Muscle of back (tissue), 11 donors: Measurements from ENCODE around the gene CHD2. TPM values are rescaled to one million over a fixed set of nuclear protein-coding genes. Genes with fewer than 3 reads are reported as not detected.
A peak's percentile ranks its signal among the peaks of the same experiment; 100 is the strongest.
"Not testable (repeated sequence)": the region's sequence is repeated elsewhere in the genome, so short reads cannot be mapped to it uniquely, and the experiment has no call there.

Experiments
- DNase-seq, 3 donors: peaks; one replicate each; pipeline versions ENCODE4 v3.0.0 to v3.0.0-alpha.2; 2013
- polyA plus RNA-seq, 10 donors: library from polyadenylated mRNA; unstranded; fragments of 120-200 nt; gene quantifications; one replicate each; pipeline ENCODE4 v1.2.1, GENCODE V29; 2013; ENCODE audit not compliant: insufficient read length in 10 of 10

CHD2 gene
- polyA plus RNA-seq, 10 donors: 46.2 to 78.9 (median 61.4) TPM

DNA sequence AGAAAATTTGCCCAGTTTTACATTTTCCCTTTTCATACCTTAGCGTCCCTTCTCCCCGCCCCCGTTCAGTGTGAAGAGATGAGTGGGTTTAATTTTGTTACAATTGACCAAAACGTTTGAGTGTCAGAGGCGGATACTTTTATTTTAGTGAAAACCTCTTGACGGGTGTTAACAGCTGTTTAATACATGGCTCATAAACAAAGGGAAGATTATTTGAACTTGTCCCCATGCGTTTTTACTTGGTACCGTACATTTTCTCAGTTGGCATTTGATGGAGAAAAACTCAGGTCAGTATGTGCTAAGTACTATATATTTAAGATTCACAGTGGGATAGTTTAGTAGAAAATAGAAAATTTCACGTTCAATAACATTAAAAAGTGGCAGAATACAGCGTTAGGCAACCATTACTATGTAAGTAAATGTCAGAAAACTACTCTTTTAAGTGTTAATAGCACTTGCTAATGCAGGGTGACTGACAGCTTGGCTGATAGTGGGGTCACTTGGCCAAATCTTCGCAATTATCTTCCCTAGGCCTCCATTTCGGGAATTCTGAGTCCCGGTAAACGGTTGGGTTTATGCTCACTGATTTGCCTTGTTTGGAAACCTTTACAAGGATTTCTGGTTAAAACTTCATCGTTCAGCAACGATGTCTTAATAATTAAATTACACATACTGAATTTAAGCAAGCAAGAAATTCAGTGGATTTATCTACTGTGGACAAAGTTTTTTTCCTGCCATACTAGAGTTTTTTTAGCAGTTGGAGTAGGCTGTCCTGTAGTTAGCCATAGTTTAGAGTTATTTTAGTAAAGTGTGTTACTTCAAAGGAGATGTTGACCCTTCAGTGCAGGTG is 4.8 kb downstream of the CHD2 start:
- peak in 1 of 3 donors; percentile 59 for DNase-seq

DNA sequence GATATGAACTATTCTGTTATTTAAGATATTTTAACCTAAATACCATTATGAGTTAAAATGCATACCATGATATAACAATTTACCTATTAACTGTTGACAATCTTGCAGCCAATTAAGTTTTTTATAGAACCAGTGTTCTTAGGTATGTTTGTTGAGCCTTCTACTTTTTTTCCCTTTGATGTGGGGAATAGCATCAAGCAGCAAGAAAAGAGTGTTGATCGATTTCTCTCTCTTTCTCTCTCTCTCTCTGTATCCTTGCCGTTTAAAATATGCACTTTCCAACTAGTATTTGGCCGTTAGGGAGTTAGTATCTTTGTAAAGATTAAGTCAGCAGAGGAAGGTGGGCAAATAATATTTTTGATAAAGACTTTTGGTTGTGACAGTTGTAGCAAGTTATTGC is 5.9 kb downstream of the CHD2 start:
- no peak for DNase-seq

DNA sequence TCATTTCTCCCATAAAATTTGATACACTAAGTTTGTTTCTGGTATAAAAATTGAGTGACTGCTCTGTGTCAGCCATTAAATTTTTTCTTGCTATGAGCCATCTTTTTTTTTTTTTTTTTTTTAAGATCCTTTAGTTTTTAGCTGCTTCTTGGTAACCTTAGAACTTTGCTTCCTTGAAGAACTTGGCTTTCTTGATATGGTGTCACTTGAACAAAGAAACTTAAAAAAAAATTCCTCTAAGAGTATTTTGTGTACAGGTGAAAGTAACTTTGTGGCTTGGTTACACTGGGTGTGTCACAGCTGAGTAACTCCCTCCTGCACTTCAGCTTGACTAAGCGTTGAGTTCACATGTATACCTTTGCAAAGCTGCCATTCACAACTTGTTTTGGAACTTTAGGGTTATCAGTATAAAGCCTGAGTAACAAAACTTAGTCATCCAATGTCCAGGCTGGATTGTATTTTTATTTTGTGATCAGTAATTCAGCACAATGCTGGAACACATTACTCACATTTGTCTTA is 6.5 kb downstream of the CHD2 start:
- DNase-seq: no peak

DNA sequence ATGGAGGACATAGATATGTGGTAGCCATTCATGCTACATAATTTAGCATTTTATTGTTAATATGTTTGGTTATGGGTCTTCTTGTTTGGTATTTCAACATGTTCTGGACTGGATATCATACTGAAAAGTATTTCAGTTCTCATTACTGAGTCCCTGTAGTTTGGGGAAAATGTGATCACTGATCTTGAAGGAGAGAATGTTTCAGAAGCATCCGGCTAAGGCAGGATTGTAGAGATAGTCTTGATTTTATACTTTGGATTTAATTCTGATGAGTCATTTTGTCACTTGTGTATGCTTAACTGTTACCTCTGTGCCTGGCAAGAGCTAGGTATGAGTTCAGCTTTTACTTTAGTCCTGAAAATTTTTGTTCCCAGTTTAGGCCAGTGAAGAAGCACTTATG is 7.1 kb downstream of the CHD2 start:
- no peak for DNase-seq

DNA sequence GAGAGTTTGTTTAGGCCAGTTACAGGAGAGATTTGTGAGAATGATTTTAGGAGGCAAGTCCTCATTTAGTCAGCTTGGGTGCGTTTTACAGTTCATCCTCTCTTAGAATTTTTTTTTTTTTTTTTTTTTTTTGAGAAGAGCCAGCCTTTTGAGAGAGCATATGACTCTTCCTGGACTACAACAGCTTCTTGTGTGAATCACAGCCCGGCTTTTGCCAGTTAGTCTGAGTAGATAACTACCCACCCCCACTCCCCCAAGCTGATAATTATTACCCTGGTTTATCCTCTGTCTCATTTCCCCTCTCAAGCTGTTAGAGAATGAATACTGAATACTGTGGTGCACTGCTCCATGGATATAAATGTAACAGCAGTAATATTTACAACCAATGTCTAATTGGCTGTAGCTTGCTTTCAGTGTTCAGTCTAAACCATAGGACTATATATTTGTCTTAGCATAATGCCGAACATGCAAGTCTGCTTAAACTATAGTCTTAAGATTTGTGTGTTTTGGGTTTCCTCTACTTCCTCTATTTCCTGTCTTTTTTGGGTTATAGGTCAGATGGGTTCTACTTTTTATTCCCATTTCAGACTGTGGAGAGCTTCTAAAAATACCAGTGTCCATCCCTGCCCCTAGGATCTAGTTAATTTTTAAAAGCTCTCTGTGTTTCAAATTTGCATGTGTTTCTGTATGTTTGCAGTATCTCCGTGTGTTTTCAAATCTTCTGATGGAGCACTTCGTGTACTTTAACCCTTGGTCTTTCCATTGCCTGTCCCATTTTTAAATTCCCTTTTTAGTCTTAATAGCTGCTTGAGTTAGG is 8.0 kb downstream of the CHD2 start:
- DNase-seq: peak in 1 of 3 donors; percentile 84

DNA sequence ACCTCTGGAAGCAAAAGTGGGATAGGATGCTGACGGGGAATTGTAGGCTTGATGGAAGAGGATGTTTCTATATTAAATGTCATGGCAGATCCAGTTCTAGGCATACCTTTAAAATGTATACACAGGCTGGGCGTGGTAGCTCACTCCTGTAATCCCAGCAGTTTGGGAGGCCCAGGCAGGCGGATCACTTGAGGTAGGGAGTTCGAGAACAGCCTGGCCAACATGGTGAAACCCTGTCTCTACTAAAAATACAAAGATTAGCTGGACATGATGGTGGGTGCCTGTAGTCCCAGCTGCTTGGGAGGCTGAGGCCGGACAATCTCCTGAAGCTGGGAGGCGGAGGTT is 8.6 kb downstream of the CHD2 start:
- no peak for DNase-seq

DNA sequence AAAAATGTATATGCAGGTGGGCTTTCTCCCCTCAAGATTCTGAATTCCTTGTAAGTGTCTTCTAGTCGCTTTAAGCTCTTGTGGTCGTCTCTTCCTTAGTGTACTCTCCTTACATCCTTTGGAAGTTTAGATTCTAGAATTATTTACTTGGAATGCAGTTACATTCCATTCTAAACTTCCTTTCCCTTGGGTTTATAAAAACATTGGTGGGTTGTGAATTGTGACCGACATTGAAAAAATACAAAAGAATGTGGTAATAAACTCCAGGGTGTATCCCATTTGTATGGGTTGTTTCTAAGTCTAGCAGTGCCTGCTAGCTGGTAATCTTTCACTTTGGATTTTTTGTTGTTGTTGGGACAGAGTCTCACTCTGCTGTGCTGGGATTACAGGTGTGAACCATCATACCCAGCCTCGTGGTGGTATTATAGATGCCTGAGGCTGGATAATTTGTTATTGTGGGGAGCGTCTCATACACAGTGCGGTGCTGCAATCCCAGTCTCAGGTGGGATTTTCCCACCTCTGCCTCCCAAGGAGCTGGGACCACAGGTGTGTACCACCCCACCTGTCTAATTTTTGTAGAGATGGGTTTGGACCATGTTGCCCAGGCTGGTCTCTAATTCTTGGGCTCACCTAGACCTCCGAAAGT is 9.1 kb downstream of the CHD2 start:
- peak in 1 of 3 donors; percentile 43 for DNase-seq

DNA sequence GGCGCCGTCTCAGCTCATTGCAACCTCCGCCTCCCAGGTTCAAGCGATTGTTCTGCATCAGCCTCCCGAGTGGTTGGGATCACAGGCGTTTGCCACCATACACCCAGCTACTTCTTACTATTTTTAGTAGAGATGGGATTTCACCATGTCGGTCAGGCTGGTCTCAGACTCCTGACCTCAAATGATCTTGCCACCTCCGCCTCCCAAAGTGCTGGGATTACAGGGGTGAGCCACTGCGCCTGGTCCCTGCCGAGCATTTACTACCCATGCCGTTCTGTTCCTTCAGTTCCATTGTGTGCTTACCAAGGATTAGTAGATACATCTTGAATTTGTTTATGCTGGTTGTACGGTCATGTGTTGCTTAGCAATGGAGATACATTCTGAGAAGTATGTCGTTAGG is 10.3 kb downstream of the CHD2 start:
- DNase-seq: no peak

DNA sequence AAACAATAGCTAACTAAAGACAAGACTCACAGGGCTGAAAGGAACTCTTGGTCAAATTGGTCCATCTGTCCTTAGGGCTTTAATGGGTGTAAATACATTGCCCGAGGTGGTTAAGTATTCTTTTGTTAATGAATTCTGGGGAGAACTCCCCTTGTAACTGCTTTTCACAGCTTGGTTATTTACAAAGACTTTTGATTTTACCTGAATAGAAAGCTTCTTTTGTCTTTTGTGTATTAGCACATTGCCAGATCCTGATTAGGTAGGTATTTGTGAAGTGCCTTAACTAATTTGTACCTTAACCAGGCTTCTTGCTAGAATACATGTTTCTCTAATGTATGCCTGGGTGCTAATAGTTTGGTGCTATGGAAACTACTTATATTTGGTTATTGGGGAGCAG is 14.0 kb downstream of the CHD2 start:
- no peak for DNase-seq

DNA sequence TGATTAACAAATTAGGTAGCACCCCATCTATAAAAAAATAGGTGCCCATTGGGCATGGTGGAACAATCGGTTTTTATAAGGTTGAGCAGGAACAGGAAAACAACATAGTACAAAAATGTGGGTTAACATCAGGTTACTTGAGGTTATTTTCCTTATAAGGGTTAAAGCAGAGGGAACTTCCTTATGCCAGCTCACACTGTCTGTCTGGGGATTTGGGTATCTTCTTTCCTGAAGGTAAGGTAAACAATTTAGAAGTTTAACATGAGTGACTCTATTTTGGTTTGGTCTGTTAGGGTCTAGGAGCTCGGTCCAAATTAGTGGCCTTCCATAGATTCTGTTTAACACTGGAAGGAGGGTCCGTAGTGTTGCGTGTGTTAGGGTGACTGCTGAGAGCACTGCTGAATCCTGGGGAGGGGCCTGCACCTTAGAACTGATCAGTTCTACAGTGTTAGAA is 14.7 kb downstream of the CHD2 start:
- no peak for DNase-seq

DNA sequence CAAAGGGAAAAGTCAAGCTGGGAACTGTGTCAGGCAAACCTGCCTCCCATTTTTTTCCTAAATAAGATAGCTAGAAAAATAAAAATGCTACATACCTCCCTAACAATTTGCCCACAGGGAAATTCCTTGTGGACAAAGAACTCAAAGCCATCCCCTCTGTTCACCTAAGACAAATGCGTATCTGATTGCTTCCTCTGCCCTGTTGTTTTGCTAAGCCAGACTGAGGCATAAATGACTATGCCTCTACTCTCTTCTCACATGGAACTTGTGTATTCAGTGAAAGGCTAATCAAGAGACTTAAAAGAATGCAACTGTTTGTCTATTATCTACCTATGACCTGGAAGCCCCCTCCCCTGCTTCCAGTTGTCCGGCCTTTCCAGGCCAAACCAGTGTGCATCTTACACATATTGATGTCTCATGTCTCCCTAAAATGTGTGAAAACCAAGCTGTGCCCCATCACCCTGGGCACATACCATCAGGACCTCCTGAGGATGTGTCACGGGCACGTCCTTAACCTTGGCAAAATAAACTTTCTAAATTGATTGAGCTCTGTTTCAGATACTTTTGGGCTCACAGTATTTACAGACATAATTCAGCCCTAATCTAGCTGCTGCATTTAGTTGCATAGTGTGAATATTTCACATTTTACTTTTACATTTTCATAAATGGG is 15.8 kb downstream of the CHD2 start:
- no peak for DNase-seq

DNA sequence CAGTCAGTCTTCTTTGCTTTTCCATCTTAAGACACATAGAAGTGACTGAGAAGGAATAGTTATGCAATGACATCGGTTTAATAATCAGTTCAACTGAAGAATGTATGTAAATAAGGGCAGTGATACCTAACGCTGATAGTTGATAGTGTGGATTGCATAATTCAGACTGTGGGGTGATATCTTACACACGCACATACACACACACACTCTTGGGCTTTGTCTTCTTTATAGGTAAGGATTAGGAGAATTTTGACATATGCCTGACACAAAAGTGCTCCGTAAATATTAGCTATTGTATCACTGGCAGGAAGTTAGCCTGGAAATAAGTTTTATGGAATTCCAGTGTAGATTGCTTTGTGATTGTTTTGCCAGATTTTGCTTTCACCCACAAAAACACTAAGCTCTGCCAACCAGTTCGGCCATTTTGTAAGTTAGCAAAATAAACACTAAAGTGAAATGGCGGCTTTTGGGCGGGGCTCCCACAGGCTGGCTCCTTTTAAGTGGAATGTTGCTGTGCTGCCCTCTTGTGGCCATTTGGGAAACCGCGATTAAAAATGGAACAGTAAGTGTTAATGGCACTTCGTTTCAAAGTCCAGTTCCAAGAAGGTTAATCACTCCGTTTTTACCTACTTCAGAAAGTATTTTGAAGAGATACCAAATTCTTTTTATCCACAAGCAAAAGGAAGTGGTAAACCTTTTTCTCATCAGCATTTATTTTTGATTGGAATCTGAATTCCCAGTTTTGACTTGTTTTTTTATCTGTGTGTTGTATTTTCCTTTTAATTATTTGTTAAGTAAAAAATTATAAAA is 17.7 kb downstream of the CHD2 start:
- peak; percentile 93 to 96 (median 93) for DNase-seq

DNA sequence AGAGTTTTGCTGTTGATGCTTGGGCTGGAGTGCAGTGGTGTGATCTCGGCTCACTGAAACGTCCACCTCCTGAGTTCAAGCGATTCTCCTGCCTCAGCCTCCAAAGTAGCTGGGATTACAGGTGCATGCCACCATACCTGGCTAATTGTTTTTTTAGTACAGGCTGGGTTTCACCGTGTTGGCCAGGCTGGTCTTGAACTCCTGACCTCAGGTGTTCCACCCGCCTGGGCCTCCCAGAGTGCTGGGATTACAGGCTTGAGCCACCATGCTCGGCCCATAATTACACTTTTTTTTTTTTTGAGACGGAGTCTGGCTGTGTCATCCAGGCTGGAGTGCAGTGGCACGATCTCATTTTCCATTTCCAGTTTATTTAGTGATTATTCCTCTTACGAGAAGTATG is 18.8 kb downstream of the CHD2 start:
- not testable (repeated sequence) for DNase-seq

DNA sequence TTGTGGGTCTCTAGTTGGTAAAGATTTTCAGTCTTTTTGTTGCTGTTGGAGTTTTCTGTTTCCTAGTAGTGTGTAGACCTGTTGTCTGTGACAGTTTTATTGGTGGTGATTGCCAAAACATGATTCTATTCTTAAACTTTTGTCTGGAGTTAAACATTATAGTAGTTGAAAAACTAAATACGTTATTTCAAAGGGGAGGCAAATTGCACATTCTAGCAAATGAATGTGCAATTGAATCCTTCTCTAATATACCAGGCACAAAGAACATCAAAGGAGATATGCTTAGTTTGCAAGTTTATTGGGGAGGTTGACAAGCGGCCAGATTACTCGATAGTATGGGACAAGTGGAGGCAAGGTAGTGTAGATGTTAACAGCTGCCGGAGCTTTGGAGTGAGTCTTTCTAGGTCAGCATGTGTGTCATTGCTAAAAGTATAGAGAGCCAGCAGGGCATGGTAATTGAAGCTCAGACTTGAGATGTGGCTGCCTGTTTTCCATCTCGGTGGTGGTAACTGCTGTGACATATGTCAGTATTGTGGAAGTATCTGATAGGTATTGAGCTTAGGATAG is 20.6 kb downstream of the CHD2 start:
- no peak for DNase-seq

DNA sequence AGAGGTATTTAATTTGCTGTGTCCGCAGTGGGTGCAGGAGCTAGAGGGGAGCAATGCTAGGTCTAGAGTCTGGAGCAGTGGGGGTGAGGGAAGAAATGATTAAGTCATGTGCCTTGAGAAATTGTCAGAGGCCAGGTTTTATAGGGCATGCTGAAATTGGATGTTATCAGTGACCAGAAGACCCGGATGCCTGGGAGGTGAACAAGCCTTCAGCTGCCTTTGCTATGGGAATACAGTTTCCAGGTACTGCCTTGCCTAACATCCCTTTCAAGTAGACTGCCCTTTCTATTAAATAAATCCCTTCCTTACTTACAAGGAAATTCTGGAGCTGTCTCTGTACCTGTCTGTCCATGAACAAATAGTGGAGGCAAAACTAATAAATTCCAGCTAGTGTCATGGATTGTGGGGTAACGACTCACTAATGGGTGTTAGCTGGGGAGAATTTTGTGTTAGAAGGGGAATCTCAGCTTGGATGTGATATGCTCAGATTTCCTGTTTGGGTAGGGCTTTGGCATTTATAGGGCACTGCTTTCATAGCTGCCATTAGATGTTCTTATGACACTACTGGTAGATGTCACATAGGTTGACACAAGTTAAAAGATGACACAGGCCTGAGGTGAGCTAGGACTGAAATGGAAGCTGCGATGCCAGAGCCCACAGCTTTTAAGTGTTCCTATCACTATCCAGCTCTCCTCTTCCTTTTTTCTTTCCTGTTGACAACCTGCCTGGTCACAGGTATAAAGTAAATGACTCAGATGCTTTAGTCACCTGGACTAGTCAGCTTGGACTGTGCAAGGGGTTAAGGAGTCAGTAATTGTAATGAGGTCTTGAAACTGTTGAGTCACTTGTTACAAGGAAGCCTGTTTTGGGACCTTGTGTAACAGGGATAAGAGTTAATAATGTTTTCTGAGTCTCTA is 21.3 kb downstream of the CHD2 start:
- no peak for DNase-seq

DNA sequence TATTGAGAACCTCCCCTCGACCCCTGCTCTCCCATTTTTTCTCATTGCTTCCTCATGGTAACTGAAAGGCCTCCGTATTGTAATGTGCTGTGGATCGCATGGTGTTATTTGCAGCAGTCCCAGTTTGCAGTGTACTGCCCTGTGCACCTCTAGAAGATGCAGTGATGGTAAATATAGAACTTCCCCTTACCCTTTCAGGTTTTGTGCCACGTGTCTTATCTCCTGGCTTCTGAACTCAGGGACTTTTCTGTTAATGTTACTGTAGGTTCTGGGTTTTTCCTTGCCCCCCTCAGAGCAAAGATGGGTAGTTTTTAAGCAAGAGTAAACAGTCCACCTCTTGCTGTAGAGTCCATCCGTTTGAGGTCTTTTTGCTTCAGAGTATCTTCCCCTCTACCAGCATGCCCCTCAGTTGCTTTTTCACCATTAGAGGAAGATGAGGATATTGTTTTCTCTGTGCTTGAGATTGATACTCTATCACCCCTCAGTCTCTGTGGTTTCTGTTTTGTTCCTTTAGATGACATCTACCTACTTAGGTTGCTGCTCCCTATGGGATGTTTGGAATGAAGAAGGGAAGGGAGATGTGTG is 22.4 kb downstream of the CHD2 start:
- DNase-seq: no peak

DNA sequence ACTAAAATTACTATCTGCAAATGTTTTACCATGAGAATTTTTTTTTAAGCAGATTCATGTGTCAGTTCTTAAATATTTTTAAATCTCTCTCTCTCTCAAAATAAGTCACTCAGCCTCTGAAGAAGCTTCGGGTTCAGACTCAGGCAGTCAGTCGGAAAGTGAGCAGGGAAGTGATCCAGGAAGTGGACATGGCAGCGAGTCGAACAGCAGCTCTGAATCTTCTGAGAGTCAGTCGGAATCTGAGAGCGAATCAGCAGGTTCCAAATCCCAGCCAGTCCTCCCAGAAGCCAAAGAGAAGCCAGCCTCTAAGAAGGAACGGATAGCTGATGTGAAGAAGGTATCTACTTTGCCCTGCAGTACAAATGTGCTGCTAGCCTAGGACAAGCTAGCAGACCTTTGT is 24.1 kb downstream of the CHD2 start:
- DNase-seq: peak in 1 of 3 donors; percentile 37

DNA sequence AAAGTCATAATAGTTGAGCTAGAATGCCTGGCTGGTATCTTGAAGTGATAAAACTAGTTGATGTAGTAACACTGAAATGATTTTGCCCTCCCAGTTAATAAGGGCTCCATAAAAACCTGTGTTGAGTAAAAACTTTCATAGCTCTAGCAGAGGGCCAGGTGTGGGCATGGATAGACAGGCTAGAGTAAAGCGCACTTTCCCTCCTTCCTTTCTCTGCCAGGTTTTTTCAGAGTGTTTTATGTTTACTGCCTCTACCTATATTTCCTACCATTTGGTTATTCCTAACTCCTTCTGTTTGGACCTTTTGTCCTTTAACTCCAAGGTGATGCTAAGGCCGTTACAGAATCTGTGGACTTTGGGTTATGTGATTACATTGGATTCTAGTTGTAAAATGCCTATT is 25.3 kb downstream of the CHD2 start:
- DNase-seq: no peak

DNA sequence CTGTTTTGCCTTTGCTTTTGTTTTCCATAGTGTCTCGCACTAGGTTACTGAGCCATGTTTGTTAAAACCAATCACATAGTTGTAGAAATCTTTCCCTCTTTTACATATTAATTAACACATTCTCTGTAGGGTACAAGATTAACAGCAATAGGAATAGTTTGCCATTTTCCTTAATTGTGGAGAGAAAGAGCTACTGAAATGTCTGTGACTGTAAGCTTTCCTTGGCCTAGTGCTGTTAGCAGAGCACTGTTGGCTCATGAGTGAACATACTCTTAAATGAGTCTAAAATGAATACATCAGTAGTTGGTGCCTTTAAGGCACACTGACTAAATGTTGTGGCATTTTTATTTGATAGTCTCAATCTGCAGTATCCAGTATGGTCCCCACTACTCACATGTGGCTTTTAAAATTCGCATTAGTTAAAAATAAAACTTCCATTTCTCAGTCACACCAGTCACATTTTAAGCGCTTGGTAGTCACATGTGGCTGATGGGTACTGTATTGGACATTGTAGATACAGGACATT is 28.2 kb downstream of the CHD2 start:
- no peak for DNase-seq
